Endothelial cell of umbilical vein (primary cell): ENCODE data around the gene LMF1.

Source experiments
- FOS ChIP-seq: IDR thresholded peaks from 2 replicates; pipeline ENCODE4 v1.6.1; 2011; ENCODE audit warnings: mild to moderate bottlenecking, low read length, moderate library complexity, borderline replicate concordance; ENCODE audit not compliant: insufficient read depth
- TF ChIP-seq, protein P1 (sequence below), 2 donors: IDR thresholded peaks; 1 replicate in 1 of 2; 2 replicates in 1 of 2; pipeline ENCODE4 v1.5.1; 2011; ENCODE audit warnings: low read length in 2 of 2, mild to moderate bottlenecking in 2 of 2, moderate library complexity in 2 of 2, control low read depth in 1 of 2, inconsistent platforms in 1 of 2, low read depth in 1 of 2; ENCODE audit not compliant: insufficient read depth in 1 of 2; ENCODE audit errors: extremely low read depth in 1 of 2

DNA sequence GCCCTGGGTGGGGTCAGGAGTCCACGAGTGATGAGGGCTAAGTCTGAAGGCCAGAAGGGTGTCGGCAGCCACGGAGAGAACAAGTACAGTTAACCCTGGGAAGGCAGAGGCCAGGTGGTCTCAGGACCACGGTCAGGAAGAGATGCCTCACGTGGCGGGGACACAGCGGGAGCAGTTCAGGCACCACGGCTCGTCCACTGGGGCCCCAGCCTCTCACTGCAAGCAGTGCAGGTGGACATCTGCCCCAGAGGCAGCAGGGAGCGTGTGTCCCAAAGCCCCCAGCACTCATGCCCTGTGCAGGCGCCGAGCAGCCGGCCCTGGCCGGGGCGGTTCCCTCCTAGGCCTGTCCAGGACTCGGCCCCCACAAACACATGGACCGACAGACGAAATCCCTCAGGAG is 4.7 kb downstream of the LMF1 start:
- TF ChIP-seq, protein P1, sequence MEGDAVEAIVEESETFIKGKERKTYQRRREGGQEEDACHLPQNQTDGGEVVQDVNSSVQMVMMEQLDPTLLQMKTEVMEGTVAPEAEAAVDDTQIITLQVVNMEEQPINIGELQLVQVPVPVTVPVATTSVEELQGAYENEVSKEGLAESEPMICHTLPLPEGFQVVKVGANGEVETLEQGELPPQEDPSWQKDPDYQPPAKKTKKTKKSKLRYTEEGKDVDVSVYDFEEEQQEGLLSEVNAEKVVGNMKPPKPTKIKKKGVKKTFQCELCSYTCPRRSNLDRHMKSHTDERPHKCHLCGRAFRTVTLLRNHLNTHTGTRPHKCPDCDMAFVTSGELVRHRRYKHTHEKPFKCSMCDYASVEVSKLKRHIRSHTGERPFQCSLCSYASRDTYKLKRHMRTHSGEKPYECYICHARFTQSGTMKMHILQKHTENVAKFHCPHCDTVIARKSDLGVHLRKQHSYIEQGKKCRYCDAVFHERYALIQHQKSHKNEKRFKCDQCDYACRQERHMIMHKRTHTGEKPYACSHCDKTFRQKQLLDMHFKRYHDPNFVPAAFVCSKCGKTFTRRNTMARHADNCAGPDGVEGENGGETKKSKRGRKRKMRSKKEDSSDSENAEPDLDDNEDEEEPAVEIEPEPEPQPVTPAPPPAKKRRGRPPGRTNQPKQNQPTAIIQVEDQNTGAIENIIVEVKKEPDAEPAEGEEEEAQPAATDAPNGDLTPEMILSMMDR (IDR thresholded peaks at IDR 0.05; ENCODE audit: extremely low read depth in 1 of 2, insufficient read depth in 1 of 2, low read depth in 1 of 2, low read length in 2 of 2) = no peak
- TF ChIP-seq FOS = no peak
